ENCODE data around the gene SEC24D.

The SEC24D gene

DNA sequence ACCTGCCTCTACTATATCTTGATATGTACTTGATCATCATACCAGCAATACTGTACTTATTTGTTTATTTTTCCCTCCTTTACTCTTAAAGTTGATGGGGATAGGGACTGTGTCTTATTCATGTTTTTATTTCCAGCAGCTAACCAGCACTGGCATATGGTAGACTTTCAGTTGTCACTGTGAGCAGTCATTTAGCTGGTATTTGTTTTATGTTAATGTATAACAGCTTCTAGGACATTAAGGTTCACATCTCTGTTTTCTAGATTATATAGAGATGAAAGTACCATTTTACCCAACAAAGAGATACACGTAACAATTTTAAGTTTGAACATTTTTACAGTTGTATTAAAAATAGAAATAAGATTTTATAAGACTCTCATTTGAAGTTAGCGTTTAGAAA lies 132.8 kb downstream of the SEC24D start:
- DNase-seq: no peak

DNA sequence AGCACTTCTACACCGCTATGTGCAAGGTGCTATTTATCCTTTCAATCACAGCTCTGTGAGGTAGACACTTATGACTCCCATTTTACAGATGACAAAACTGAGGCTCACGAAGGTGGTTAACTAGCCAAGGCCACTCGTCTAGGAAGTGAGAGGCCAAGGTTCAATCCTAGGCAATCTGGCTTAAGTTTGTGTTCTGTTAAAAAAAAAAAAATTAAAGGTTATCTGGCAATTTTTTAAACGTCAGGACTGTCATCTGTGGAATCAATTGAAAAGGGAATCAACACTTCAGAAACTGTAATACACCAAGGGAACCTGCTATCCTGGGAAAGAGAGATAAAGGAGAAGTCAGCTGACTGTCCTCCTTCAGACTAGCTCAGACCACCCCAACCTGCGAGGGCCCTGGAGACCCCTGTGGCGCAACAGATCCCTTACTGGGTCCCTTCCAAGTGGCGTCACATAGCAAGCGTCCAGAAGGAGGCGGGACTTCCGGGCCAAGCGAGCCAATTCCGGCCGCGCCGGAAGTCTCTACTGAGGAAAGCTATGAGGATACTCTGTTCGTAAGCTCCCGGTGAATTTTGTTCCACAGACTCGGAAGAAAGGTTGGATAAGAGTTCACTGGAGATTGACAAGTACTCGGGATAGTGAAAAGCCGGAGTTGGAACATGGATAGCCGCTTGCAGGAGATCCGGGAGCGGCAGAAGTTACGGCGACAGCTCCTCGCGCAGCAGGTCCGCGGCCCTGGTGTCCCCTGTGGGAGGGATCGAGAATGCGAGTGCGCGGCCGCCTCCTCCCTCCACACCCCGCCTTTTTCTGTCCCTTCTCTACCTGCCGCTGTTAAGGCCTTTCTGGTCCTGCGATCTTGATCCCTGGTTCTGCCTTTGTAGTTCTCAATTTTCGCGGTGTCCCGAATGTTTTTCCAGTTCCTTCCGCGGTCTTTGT lies 150.8 kb downstream of the SEC24D start, which contains the start of gene METTL14:
METTL14 (plus strand) TSS at position 520 of the 939 bp plus-strand sequence; CDS start at position 663, 143 bp downstream.
- peak; percentile 88 to 89 for DNase-seq

DNA sequence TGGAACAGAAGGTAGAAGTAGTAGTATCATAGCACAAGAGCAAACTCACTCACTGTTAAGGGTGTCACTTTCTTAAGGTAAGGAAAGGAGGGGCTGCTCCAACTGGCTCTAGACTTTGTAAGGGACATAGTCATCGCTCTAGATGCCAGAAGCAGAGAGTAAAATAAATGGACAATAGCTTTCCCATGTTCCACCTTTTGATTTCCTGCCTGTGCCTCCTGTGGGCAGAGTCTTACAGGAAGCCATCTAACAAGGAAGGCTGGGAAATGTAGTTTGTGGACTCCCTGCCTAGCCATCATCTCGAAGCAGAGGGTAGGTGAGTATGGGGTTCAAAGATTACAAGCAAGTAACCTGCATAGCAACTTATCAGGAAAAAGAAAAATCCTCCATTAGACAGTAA lies 152.4 kb downstream of the SEC24D start:
- DNase-seq: no peak

DNA sequence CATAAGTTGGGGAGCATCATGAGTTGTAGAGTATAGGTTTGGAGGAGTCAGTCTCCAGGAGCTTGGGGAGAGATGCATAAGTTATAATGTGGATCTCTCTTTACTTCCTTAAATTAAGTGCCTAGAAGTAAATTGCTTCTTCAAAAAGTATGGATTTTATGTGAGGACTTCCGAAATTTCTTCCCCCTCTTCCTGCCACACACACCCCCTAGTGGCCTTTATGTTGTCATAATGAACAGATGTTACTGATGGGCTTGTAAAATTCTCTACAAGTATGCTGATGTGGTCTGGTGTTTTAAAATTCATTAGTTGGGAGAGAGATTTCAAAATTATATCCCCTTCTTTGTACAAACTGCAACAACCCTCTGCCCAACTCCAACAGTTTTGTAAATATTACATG lies 153.0 kb downstream of the SEC24D start:
- DNase-seq: peak in 1 of 2 donors; percentile 18

DNA sequence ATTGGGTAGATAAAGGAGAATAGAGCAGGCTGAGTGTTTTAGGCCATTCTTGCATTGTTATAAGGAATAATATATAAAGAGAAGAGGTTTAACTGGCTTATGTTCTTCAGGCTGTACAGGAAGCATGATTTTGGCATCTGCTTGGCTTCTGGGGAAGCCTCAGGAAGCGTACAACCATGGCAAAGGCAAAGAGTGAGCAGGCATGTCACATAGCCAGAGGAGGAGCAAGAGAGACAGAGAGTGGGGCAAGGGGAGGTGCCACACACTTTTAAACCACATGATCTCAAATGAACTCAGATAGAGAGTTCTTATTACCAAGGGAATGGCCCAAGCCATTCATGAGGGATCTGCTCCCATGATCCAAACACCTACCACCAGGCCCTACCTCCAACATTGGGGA lies 155.1 kb downstream of the SEC24D start:
- no peak for DNase-seq

DNA sequence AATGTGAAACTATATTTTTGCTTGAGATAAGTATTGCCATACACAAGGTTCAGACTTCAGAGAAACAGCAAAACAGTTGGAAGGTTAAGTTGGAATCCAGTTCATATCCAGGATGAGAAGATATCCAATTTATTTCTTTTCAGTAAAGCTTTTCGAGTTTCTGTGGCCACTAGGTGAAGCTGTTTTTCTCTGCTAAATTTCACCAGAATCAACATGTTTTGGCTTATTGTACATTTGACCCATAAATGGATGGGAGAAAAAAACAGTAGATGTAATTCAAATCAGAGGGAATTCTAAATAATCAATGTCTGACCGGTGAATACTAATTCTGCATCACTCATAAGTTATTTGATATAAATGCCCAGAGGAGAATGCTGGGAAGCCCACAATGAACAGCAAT lies 159.8 kb downstream of the SEC24D start:
- no peak for DNase-seq
